NCI-H460 (cell line): ENCODE results near the gene LCP2. TPM values are rescaled to one million over a fixed set of nuclear protein-coding genes. Genes with fewer than 3 reads are reported as not detected.

Experiments
- DNase-seq: peaks from one replicate; pipeline ENCODE4 v3.0.0-alpha.2; 2016; ENCODE audit warnings: low read depth; ENCODE audit errors: extremely low read depth
- polyA plus RNA-seq: library from polyadenylated mRNA; depleted of rRNA; stranded (reverse); fragments of >200 nt; gene quantifications from 2 replicates; pipeline ENCODE4 v1.2.3, GENCODE V29; 2014; cell fraction: nucleus; rRNA removed
- total RNA-seq: library from RNA; depleted of rRNA; stranded (reverse); fragments of >200 nt; shearing (Covaris generic); gene quantifications from 2 replicates; pipeline ENCODE4 v1.2.3, GENCODE V29; 2014; rRNA removed

LCP2 gene
- total RNA-seq = not detected in 2 replicates
- polyA plus RNA-seq = not detected in 2 replicates

DNA sequence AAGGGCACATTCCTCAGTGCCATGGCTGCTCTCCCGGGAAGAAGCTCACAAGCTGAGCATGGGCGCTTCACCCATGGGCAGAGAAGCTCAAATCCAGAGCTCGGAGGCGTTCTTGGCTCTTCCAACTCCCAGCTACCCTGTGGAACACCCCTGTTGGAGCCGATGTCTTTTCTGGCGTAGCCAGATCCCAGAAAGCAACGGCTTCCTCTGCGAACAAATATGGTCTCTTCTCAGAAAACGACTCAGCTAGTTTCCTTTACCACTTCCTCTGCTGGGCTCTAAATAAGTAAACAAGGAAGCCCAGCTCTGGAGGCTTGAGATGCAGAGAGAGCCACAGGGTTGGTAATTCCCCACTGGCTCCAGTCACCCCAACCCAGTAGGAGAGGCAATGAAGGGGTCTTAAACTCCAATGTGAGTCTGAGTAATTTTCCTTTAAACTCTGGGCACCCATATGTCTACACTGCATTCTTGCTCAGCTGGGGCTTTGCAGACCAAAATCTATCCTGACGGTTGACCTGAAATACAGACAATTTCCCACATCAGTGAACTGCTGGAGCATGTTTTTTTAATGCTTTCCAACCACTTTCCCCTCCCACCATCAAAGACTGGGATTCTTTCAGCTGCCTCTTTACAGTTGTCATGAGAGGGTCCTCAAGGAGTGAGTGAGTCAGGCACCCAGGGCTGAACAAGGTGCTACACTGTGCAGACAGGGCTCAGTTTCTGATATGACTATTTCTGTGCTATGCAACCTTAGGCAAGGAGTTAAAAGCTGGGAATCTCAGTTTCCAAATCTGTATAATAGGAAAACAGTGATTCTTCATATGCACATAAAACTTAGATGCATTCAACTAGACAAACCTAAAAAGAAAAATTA is at the start of gene LCP2:
TSS of gene LCP2 (minus strand) at position 189 of the 874 bp plus-strand sequence. CDS start at position 23, 166 bp downstream.
- DNase-seq = no peak

DNA sequence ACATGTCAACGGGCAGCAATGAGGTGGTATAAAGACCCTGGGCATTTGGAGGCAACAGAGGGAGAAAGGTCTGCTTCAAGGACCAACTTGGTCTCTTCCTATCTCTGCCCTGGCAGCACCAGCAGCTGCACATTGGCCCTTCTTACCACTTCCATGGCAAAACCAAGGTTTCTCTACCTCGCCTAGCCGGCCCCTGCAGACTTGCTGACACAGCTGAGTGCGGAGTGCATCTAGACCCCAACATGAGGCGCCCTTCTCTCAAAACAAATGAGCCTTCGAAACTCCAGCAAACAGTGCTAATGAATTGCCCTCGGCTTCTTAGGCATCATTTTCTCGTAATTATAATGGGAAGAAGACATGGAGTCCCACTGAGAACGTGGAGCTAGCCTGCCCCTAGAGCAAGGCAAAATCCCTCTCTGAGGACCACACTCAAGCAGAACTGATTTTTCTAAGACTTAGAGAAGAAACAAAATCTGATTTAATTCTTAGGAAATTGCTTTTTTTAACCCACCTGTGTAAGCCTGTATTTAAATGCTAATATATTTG is 49.5 kb upstream of the LCP2 start:
- no peak for DNase-seq

DNA sequence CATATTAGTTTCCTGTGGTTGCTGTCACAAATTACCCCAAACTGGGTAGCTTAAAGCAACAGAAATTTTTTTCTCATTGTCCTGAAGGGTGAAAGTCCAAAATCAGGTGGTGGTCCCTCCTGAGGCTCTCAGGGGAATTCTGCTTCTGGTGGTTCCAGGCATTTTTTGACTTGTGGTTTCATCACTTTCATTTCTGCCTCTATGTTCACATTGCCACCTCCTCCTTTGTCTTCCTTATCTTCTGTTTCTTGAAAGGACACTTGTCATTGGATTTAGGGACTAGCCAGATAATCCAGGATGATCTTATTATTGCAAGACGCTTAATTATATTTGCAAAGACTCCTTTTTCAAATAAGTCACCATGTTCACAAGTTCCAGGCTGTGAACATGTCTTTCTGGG is 48.4 kb upstream of the LCP2 start:
- DNase-seq = no peak

DNA sequence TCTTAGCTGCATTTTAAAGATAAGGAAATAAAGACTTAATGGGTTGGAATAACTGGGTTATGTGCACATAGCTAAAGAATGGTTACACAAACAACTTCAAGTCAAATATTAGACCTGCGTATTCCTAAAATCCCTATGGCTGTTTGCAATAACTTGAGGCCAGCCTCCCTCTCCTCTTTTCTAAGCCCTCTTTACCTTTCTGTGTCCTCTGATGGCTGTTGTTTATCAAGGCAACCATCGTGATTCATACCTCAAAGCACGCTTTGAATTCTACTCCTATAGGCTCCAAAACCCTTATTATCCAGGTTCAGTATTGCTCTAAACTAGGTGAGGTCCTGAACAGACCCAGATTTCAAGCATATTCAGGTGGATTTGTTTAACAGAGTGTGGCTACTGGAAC is 45.6 kb upstream of the LCP2 start:
- no peak for DNase-seq

DNA sequence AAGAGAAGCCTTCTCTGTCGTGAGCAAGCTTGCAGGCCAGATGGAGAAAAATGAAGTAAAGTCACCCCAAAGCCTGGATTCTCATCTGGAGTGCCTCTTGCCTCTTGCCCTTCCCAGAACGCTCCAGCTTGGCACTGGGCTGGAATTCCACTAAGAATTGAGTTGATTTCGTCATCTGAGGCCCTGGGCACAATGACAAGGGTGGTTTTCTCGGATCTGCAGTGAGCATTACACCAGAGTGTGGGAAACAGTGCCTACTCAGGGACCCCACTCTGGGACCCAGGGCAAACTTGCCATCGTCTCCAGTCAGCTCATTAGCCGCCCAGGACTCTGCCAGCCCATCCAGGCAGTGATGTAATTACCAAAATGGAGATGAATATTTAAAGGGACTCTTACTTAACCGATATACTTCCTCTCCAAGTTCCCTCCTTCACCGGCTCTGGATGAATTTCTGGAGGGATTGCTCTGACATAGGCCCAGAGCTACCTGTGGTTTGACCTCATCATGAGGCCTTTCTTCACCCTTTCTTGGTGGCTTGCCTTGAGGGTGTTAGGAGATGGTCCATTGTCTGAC is 44.7 kb upstream of the LCP2 start:
- DNase-seq = no peak

DNA sequence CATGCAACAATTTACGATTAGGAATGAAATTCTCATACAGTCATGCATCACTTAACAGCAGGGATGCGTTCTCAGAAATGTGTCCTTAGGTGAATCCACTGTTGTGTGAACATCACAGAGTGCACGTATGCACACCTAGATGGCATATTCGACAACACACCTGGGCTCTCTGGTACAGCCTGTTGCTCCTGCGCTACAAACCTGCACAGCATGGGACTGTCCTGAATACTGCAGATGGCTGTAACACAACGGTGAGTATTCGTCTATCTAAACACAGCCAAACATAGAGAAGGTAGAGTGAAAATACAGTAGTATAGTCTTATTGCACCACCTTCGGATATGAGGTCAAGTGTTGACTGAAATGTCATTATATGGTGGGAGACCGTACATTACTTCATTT is 44.0 kb upstream of the LCP2 start:
- no peak for DNase-seq

DNA sequence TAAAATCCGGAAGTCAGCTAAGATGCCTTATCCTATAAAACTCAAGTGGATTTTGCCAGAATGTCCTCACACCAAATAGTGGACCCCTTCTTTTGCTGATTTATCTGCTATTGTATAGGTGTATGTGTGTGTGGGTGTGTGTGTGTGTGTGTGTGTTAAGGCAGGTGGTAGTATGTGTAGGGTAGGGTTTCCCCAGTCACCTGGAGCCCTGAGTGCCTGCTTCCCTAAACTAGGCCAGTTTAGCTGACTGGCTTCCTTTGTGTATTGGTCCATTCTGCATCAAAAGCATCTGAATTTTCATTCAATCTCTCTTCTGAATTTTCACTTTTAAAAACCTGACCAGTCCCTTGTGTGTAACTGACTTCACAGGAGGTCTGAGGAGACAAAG is 42.2 kb upstream of the LCP2 start:
- DNase-seq = no peak

DNA sequence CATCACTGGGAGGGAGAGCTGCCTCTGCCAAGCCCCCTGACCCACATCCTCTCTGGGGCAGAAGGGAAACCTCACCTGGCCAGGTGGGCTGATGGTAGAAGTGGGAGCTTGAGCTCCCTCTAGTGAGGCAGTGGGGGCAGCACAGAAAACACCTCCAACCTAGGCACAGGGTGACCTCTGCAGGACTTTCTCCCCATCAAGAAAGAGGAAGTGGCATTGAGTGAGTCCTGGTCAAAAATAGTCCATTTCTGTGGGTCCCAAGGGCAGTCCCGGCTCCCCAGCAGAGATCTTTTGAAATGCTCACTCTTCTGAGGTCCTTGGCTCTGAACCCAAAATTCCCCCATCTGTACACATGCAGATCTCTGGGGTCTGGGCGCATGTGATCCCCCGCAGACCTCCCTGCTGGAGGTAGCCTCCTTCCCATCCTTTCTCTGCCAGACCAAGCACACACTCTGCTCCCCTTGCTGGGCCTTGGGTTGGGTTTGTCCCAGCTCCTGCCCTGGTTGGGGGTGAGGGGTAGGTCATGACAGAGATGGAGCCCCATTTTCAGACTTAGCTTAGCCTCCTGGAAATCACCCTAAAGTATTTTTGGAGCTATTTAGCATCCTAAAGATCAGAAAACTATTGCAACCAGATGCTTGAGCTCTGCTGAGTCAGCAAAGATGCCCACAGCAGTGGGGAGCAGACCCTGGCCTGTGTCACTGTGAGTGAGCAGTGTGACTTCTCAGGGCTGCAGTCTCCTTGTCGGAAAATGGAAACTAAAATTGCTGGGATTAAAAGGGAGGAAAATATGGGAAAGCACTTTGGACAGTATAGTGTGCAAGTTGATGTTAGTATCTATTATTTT is 41.6 kb upstream of the LCP2 start:
- DNase-seq = no peak

DNA sequence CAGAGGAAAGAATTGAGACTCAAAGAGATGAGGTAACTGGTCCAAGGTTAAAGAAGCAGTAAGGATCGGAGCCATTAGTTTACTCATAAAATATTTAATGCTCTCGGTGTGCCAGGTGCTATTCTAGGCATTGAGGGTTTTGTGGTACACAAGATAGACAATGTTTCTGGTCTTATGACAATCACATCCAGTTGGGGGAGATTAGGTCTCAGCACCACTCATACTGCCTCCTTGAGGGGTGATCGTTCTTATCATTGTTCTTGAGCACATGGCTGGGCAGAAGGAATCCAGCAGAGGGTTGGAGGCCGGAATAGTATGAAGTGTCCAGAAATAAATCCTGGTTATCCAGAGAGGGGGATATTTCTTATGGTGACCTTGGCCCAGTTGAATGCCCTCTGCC is 40.7 kb upstream of the LCP2 start:
- no peak for DNase-seq

DNA sequence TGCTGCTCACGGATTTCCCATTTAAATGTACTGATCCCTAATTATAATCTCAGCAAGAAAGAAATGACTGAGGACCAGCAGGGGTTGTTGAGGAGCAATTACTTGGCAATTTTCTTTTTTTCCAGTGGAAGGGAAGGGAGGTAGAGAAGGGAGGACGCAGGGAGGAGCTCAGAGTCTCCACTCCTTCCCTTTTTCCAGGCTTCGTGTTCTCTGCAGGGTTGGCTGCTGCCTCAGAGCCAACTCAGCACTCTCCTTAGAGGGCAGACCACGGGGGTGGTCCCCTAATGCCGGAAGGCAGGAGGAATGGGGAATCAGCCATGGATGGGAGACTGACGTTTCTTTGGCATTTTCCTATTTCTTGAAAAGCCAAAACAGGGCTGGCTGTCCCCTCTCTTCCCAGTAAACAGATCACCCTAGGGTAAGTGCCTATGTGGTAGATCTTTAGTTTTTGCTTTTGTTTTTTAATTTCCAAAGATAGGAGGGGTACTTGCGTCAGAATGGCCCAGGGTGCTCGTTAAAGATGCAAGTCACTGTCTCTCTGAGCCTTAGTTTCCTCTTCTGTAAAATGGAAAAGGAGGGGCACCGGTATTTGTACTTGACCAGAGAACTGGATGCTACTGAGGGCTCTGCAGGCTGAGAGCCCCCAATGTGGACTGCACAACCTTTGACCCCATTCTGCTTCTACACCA is 39.6 kb upstream of the LCP2 start:
- DNase-seq = no peak

DNA sequence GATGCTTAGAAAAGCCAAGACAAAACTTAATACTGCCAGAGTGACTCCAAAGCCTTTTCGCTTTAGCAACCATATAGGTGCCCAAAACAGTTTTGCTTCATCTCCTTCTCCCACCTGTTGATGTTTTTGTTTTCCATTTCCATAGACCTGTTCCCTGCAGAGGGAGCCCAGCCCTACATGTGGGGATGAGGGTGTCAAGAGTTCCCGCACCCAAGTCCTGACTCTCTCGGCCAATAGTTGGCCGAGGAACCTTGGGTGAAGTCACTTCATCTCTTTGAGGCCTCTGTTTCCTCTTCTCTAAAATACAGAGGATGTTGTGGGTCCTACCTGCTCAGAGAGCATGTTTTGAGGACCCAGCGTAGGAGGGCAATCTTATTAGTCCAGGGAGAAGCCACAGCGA is 38.5 kb upstream of the LCP2 start:
- no peak for DNase-seq

DNA sequence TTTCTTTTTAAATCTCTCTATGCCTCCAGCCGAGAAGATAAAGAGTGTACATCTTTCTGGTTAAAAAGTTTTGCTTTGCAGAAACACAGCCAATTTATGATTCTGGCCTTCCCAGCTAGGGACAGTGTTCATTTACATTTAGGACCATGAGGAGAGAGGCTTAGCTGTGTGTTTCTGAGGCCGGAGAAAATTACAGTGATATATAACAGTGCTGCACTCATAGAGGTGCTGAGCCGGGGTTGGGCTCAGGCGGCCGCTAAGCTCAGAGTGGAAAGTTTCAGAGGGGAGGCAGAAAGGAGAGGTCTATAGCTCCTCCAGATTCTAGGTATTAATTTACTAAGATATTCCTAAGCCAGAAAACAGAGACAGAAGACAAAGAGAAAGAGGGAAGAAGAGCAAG is 37.0 kb upstream of the LCP2 start:
- DNase-seq = no peak

DNA sequence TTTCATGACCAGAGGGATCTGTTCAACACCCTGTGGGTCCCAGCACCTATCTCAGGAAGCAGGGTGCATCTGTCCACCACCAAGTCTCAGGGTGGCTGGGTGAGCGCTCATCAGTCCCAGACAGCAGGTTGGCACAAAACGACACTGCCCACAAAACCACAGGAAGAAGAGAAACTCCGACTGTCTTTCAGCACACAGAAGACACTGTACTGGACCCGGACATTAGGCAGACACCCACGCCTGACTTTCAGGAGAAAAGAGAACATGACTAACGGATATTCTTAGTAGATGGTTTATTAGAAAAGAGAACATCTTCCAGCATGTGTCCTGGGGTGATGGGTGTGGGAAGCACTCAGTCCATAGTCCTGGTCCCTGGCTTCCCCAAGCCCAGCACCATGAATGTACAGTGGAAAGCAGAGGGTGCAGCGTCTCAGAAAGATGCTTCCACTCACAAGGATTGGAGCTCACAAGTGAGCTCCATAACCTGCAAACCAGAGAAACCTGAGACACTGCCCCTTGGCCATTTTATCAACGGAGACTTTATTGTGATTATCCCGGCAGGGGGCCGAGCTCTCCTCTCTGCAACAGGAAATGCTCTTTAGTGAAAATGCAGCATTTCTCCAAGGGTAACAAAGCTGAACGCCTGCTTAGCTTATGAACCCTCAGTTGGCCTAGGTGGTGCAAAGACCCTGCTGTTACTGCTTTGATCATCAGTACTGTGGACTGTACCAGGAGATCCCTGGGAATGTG is 35.8 kb upstream of the LCP2 start:
- DNase-seq = no peak

DNA sequence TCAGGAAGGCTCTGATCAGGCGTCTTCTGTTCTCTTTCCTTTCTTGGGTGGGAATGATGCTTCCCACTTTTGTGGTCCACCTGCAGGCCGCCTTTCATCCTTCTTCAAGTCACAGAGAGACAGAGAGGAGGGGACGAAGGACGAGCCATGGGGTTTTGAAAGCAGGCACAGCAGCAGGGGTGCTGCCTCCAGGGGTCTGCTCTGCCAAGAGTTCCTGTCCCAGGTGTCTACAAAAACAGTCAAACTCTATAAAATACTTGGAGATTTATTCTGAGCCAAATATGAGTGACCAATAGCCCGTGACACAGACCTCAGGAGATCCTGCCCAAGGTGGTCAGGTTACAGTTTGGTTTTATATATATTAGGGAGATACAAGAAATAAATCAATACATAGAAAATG is 34.5 kb upstream of the LCP2 start:
- DNase-seq = no peak

DNA sequence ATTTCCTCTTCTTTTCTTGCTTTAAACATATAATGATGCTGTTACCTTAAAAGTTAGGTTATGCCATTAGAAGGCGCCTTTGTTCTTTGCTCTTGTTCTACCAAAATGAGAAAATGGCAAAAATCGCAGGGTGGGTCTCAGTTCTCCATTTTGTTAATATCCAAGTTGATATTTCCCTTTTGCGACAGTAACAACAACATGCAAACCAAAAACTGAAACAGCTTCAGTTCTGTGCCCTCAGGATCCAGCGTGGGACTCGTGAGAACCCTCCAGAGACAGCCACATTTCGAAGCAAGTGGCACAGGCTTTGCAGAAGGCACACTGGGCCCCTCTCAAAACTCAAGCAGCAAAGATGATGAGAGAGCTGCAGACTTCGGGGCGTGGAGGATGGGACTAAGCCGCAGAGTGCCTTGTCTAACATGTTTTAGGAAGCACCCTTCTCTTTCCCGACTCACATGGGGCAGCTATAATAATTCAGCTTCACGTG is 33.0 kb upstream of the LCP2 start:
- DNase-seq = no peak

DNA sequence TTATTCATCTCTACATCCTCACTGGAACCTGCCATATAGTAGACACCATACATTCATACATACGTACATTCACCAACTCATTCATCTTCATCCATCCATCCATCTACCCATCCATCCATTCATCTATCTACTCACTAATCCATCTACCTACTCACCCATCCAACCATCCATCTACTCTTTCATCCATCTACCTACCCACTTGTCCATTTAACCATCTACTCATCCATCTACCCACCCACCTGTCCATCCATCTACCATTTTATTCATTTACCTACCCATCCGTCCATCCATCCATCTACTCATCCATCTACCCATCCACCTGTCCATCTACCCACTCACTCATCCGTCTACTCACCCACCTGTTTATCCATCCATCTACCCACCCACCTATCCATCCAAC is 31.9 kb upstream of the LCP2 start:
- no peak for DNase-seq

DNA sequence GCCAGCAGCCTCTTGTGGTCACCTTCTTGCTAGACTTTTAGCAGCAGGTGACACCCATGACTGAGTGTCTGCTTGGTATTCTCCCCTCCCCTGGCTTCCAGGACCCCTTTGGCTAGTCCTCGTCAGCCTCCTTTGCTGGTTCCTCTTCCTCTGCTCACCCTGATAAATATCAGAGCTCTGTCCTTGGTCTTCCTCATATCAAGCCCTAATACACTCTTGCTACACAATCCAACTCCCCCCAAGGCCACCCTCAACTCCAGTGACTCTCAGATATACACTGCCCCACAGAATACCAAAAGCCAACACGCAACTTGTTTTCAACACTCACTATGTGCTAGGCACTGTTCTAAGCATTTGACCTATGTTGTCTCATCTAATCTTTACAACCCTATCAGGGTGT is 30.3 kb upstream of the LCP2 start:
- DNase-seq = no peak

DNA sequence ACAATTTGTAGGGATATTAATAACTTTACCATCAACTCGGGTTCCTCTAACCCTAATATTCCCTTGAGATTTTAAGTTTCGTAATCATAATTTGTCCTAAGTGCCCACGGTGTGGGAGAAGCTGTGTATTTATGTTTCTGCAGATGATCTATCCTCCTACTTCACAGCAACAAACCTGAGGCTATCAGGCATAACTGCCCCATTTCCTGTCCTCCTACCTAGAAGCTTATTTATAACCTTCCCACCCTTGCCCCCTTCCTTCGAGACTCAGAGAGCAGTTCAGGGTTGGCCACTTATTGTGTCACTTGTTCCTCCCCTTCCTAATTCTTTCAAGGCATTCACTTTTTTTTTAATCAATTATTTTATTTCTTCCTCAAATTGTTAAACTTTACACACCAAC is 29.6 kb upstream of the LCP2 start:
- DNase-seq = no peak

DNA sequence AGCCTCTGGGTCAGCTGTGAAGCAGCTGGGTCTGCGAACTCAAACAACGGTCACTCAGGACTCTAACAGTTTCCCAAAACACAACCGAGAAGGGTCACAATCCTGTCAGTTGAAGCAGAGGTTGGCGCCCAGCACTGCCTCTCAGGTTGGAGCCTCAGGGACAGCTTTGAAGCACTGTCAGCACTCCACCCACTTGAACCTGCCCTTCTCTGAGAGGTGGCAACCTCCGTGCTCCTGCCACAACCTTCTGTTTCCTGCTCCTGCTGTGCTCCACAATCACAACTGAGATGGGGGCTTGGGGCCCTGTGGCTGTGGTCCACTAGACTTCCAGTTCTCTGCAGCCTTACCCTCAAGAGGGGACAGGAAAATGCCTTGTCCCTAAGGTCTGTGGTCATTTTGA is 21.7 kb upstream of the LCP2 start:
- DNase-seq = no peak

DNA sequence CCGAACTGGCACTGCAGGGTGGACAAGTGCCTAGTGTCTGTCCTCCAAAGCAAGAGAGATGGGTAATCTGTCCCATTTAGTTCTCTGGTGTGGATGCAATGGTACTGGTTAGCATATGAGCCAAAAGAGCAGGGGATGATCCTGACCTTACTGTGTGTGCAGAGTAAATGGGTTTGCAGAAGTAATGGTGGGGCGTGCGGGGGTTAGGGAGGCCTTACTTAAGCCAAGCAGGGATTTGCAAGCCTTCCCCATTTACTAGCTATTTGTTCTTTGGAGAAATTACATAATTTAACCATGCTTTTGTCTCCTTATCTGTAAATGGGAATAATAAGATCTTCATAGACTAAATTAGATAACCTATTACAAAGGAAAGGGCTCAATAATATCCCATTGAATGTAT is 19.9 kb upstream of the LCP2 start:
- no peak for DNase-seq
